Measurements from ENCODE around the gene DCN.

DNA sequence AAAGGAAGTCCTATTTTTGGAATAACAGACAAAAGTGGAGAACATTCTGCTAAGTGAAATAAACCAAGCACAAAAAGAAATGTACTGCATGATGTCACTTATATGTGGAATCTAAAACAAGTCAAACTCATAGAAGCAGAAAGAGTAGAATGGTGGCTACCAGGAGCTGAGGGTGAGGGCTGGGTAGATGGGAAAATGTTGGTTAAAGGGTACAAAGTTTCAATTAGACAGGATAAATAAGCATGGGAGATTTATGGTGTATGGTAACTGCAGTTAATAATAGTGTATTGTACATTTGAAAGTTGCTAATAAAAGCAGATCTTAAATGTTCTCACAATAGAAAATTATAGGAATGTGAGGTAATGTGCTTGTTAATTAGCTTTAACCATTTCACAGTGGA is 84.2 kb downstream of the DCN start:
- no peak for TF ChIP-seq POLR2A (IDR thresholded peaks at IDR 0.05)
- TF ChIP-seq, protein P1, sequence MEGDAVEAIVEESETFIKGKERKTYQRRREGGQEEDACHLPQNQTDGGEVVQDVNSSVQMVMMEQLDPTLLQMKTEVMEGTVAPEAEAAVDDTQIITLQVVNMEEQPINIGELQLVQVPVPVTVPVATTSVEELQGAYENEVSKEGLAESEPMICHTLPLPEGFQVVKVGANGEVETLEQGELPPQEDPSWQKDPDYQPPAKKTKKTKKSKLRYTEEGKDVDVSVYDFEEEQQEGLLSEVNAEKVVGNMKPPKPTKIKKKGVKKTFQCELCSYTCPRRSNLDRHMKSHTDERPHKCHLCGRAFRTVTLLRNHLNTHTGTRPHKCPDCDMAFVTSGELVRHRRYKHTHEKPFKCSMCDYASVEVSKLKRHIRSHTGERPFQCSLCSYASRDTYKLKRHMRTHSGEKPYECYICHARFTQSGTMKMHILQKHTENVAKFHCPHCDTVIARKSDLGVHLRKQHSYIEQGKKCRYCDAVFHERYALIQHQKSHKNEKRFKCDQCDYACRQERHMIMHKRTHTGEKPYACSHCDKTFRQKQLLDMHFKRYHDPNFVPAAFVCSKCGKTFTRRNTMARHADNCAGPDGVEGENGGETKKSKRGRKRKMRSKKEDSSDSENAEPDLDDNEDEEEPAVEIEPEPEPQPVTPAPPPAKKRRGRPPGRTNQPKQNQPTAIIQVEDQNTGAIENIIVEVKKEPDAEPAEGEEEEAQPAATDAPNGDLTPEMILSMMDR (IDR thresholded peaks at IDR 0.05) = no peak

Measured in right lobe of liver (tissue), 4 donors.